ENCODE measurements around the gene DCAF11.
A peak's percentile ranks its signal among the peaks of the same experiment; 100 is the strongest.

The DCAF11 gene

DNA sequence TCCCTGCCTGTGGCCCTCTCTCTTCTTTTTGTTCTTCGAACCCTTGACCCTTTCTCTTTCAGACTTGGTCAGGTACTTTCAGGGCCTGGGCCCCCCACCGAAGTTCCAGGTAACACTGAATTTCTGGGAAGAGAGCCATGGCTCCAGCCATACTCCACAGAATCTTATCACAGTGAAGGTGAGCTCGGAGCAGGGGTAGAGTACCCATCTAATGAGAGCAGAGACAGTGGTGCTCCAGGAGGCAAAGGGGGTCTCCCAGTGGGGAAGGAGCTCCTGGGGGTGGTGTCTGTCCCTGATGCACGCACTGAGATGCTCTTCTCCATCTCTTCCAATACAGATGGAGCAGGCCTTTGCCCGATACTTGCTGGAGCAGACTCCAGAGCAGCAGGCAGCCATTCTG is 51.2 kb downstream of the DCAF11 start:
- no peak for DNase-seq

DNA sequence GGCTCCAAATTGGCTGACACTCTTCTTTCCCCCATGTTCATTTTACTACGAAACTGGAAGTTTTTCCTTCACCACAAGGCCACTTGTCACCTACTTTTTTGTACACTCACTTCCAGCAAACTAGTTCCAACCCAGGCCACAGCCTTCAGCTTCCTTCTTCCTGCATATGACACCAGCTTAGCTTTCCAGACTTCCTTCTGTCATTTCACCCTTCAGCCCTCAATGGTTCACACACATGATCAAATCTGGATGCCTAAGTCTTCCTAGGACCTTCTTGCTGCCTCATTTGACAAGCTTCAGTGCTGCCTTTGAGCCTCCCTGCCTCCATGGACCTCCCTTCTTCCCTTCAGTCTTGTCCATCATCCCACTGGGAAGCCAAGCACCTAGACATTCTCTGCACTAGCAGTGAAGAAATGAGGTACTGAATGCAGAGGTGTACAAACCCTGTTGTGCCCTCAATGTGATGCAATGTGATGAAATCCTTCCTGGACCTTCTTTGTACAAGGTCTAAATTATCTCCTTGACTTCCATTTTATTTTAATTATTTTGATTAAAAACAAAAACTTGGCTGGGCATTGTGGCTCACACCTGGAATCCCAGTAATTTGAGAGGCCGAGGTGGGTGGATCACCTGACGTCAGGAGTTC is 53.0 kb downstream of the DCAF11 start:
- no peak for DNase-seq

DNA sequence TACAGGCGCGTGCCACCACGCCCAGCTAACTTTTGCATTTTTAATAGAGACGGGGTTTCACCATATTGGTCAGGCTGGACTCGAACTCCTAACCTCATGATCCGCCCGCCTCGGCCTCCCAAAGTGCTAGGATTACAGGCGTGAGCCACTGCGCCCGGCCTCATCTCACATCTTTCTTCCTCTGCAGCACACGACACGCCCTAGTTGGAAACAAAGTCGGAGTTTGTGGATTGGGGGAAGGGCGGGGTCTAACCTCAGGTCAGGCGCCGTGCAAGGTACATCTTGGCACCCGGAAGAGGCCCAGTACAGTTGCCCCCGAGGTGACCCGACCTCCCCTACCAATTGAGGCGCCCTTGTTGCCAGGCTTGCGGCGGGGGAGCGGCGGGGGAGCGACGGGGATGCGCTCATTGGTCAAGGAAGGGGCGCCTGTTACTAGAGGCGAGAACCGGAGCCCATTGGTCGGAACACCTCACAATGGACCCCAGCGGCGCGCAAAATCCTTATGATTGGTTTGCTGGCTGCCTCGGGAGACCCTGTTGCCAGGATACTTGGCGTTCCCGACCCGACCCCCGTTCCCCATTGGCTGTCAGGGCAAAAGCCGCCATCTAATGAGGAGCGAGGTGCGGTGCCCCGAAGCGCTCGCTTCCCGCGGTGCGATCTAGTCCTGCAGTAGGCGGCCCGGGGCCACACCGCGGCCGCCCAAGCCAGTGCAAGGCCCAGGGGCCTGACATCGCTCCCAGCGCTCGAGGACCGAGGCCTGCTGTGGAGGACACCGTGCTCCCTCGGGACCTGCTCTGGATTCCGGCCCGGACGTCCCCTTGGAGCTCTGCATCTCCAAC is 57.1 kb downstream of the DCAF11 start, which contains the start of gene REC8:
Gene REC8, plus strand, starts transcription at position 659 of the 839 bp plus-strand sequence. CDS start 473 bp downstream, outside the sequence.
- DNase-seq, result peak; percentile 87

DNA sequence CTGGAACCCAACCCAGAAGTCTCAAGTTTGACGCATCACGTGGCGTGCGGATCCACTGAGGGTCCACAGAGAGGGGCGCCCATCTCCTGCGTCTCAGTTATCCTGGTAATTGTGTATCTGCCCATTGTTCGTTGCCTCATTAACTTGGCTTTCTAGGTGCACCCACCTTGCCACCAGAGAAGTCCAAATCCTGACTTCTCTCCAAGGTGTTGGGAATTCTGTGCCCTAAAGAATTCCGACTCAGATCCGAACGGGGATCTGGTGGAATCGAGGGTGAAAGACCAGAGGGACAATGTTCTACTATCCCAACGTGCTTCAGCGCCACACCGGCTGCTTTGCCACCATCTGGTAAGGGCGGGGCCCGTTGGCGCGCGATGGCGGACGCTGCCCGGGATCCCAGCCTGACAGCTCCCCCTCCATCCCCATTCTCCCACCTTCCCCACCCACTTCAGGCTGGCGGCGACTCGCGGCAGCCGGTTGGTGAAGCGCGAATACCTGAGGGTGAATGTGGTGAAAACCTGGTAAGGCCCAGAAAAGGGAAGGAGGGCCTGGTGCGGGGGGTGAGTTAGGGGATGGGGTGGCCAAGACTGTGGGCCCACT is 57.8 kb downstream of the DCAF11 start:
- DNase-seq, result no peak

DNA sequence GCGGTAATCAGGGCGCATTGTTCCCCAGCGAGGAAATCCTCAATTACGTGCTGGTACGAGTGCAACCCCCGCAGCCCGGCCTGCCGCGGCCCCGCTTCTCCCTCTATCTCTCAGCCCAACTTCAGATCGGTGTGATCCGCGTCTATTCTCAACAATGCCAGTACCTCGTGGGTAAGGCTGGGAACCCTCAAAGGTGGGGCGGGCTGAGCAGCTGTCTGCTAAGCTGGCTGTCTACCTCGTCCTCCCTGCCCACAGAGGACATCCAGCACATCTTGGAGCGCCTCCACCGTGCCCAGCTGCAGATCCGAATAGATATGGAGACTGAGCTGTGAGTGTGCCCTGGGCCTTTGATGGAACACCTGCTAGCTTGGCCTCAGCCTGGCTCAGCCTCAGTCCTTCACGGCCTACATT is 58.3 kb downstream of the DCAF11 start:
- no peak for DNase-seq

Measured in CD4-positive, alpha-beta T cell treated with Interferon gamma for 1 hour (primary cell).